GM11168 (cell line): ENCODE results near the gene CNOT1.
"Not testable (repeated sequence)": the region's sequence is repeated elsewhere in the genome, so short reads cannot be mapped to it uniquely, and the experiment has no call there.

ENCODE experiments used
- in situ Hi-C: fragments of 300-500 bp; cut with MboI; formaldehyde crosslinking; loops from one replicate; pipeline ENCODE4 v1.12.0; 2022; ENCODE audit warnings: low sequenced_read_pairs; ENCODE audit not compliant: unreplicated experiment

Gene CNOT1

DNA sequence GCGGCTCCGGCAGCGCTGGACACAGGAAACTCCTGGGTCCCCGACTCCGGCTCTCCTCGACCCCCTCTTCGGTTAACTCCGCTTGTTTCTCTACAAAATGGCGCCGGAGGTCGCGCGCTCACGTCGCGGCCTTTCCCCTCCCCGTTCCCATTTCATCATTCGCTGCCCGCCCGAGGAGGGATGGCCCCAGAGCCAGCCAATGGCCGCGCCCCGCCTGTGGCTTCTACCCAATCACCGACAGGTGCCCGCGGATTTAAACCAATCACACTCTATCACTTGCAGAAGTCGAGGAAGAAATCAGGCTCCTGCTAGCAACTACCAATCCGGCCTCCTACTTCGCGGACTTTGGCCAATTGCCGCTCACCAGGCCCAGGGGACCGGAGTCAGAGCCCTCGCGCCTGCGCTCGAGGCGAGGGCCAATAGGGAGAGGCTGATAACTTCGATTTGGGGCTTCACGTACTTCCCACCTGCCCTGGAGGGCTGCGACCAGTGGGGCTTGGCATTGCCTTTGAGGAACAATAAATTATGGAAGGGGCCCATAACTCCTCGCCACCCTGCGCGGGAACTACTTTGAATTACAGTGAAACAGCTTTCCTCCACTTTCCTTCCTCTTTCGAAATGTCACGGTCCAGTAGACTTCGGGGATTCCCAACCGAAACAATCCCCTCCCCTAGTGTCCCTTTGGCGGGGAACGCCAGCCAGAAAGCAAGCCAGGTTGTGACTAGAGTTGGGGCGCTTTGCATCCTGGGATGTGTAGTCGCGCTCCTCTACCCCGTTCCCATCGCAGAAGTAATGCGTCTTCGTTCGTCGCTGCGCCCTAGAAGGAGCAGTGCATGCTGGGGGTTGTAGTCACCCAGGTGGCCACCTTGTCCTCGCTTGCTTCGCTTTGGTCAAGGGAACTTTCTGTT lies at the start of gene CNOT1:
Gene CNOT1 (minus strand): TSS at position 94 of the 908 bp plus-strand sequence. CDS start 30,489 bp downstream, outside the sequence.
- in situ Hi-C loops, result no loop called here

DNA sequence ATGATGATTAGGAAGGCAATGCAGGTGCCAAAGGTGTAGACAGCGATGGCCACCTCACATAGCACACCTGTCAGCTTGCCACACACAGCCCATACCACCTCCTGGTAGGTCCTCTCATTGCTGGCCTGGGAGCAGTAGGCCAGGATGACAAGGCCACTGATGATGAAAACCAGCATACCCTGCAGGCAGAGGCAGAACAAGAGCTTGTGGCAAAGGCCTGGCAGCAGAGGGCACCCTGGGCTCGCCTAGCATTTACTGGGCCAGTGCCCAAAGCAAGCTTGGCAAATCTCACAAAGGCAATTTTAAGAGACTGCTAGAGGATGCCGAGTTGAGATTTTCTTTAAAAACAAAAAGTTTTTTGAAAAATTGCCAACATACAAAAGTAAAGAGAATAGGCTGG lies 49.1 kb upstream of the CNOT1 start:
- in situ Hi-C loops, result no loop called here

DNA sequence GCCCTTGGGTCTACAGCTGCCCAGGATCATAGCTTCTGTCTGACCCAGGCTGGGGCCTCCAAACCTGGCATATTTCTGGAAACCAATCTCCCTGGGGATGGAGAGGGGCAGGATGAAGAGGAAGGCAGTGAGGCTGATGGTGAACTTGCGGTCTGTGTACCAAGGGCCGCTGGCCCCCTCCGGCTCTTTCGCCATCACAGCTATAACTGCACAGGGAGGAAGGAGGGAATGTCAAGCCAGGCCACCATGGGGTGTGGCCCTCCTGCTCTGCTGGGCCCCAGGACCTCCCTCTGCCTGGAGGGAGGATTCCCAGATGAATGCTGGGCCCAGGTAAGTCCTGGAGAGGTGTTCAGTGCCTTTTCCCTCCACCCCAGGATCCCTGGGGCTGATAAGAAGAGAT lies 48.6 kb upstream of the CNOT1 start:
- in situ Hi-C loops, result no loop called here

DNA sequence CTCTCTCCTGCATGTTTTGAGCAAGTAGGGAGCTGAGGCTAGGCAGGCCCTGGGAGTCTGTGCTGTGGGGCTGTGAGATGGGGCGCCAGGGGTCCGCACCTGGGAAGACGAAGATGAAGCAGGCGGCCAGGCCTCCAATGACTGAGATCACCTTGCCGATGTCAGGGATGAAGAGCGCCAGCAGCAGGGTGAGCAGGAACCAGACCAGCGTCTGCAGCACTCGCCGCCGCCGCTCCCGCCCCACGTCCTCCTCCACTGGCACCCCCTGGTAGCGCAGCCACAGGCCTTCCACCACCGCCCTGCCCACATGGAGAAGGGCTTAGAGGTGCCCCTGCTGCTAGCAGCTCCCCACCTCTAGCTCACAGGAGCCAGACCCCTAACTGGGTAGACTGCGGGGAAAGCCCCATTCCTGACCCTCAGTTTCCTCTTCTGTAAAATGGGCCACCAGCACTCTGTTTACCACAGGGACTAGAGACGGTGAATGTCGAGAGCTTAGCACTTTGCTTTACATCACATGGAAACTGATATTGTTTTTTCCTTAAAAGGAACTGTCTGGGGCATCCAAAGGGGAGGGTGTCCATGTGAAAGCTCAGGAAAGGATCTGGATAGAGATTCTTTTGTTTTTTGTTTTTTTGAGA lies 41.4 kb upstream of the CNOT1 start:
- in situ Hi-C loops, result no loop called here

DNA sequence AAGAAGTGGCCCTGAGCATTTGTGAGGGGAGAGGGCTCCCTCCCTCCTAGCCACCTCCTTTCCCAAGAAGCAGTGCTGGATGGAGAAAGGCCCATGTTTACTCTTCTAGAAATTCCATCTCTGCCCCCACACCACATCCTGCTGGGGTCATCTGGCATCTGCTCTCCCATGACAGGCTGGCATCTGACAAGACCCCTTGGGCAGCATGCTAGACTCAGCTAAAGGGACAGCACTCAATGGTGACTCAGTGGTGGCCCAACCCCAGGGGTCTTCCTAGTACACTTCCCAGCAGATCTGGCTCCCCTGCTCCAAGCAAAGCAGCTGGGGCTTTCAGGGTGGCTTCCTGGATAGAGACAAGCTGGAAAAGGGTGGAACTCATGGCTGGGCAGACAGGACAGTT lies 40.6 kb upstream of the CNOT1 start:
- in situ Hi-C loops, result no loop called here

DNA sequence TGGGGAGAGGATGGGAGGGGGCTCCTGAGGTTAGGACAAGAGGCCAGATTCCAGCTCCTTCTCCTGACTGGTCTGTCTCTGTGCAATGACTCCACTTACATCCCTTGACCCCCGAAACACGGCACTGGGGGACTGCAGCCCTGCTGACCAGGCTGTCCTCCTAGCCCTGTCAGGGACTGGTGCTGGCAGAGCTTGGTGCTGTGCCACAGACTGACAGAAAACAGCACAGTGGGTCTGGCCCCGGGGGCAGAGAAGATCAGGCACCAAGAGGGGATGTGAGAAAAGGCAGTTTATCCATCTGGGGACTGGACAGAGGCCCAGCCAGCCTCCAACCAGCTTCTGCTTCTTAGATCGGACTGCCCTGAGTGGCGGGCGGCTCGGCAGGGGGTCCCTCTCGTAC lies 35.6 kb upstream of the CNOT1 start:
- in situ Hi-C loops, result no loop called here

DNA sequence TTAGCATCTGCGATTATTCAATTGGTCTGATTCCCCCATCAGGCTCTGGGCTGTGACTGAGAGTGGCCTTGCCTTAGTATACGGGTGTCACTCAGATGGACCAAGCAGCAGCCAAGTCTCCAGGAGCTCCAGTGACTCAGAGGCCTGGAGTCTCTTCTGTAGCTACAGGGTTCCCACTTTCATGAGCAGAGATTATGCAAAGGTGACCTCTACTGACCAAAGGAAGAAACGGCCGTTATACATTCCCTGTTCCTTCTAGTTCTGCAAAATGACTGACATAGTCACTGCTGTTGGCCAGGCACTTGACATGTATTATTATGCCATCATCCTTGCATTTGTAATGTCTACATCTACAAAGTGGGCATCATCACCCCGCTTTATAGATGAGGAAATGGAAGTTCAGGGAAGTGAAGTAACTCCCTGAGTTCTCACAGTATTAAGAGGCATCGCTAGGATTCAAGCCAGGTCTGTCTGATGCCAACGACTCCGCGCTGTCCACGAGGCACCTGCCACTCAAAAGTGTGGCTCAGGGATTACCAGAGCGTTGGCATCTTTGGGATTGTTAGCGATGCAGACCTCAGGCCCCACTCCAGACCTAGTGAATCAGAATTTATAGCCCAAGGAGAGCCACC lies 31.7 kb upstream of the CNOT1 start:
- in situ Hi-C loops, result no loop called here

DNA sequence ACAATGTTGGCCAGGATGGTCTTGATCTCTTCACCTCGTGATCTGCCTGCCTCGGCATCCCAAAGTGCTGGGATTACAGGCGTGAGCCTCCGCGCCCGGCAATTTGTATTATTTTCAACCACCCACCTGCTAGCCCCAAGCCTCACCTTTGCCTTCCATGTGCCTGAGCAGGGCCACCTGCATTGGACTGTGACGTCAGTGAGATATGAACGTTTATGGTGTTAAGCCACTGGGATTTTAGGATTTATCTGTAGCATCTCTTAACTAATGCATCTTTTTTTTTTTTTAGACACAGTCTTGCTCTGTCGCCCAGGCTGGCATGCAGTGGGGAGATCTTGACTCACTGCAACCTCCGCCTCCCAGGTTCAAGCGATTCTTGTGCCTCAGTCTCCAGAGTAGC lies 30.3 kb upstream of the CNOT1 start:
- in situ Hi-C loops, result not testable (repeated sequence)

DNA sequence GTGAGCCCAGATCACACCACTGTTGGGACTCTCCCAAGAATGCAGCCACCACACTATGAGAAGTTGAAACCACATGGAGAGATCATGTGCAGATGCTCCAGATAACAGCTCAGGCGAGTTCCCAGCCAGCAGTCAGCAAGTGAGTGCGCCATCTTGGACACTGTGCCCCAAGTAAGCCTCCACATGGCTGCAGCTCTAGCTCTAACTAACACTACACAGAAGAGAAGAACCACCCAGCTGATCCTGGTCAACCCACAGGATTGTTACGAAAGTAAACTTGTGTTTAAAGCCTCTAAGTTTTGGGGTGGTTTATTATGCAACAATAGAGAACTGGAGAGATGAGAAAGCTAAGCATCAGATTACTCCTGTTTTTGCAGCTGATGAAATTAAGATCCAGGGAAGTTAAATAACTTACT lies 29.2 kb upstream of the CNOT1 start:
- in situ Hi-C loops, result no loop called here

DNA sequence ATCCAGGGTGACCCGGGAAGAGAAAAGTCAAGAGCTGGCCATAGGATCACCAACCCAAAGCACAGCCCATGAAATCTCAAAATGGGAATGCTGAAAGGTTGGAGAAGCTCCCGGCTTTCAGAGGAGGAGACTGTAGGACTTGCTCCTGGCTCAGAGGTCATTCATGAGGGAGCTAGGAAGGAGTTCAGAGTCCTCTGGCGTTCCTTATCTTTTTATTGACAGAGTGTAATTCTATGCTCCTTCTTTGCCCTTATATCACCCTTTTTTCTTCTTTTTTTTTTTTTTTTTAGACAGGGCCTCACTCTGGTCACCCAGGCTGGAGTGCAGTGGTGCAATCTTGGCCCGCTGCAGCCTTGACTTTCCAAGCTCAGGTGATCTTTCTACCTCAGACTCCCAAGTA lies 27.3 kb upstream of the CNOT1 start:
- in situ Hi-C loops, result no loop called here

DNA sequence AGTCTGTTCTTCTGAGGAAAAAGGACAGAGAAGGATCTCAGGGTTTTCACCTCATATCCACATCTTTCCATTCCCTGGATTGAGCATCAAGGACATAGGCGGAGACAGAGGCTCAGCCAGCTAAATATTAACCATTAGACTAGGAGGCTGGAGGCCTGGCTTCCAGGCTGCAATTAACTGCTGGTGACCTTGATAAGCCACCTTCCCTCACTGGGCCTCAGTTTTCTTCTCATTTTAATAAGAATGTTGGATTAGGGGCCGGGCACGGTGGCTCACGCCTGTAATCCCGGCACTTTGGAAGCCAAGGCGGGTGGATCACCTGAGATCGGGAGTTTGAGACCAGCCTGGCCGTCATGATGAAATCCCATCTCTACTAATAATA lies 25.6 kb upstream of the CNOT1 start:
- in situ Hi-C loops, result no loop called here

DNA sequence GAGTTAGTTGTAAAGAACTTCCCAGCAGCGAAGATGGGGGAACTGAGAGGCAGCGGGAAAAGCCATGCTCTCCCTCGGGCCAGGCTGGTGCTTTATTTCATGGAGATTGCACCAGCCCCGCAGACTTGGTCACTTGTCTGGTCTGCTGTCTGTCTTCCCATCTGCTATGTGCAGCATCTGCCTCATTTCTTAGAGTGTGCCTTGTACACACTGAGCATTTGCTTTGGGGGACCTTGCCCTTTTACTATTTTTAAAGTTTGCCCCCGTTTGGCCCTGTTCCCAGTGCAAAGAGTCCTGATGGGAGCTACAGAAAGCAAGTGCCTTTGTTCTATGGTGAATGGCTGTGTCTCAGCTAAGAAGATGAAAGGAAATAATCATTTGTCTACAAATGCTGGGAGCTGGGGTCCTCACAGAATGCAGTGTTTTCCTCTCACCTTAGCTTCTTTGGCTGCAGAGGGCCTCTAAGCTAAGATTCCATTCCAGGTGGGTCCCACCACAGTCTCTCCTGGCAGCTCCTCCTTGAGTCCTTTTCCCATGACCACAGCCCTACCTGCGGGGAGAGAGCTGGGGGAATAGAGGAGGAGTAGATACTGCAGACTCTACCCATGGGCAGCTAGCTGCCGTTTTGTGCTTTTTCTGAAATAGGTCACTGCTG lies 25.1 kb upstream of the CNOT1 start:
- in situ Hi-C loops, result no loop called here

DNA sequence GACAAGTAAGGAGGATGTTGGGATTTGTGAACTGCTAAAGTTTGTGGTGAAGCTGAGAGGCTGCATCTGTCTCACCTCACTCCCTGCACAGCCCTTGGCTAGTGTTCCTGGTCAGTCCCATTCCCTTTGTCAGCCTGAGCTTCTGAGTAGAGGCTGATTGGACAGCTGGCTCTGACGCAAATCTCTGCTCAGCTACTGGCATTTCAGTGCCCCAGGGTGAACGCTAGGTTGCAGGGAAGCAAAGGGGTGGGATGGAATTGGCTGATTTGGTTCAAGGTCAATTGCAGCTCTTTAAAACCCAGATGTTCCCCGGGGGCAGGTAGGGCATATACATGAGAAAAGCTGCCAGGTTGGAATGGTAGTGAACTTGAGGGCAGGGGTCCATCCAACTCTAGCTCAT lies 23.1 kb upstream of the CNOT1 start:
- in situ Hi-C loops, result no loop called here

DNA sequence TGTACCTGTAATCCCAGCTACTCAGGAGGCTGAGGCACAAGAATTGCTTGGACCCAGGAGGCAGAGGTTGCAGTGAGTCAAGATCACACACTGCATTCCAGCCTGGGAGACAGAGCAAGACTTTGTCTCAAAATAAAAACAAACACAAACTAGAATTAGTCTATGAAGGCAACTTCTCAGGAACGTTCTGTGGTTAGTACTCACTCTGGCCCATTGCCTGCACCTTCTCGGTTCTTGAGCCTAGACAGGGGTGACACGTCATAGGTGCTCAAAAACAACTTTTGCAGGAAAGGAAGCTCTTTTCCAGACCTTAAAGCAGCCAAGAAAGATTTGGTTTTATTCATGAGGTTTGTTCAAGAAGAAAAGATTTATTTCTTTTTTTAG lies 22.3 kb upstream of the CNOT1 start:
- in situ Hi-C loops, result no loop called here

DNA sequence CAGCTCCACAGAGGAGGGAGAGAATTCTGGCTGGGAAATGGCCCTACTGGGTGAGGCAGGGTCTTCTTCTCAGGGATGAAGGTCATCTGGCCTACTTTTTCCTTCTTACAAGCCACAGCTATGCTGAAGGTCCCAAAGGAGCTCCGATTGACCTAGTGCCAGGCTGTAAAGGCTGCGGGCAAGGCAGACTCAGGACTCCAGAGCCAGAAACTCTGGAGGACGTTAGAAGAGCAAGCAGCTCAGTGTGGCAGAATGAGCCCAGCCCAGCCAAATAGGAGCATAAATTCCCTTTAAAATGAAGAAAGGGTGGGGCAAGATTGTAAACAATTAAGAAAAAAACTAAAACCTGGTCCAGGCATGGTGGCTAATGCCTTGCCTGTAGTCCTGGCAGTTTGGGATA lies 20.1 kb upstream of the CNOT1 start:
- in situ Hi-C loops, result no loop called here

DNA sequence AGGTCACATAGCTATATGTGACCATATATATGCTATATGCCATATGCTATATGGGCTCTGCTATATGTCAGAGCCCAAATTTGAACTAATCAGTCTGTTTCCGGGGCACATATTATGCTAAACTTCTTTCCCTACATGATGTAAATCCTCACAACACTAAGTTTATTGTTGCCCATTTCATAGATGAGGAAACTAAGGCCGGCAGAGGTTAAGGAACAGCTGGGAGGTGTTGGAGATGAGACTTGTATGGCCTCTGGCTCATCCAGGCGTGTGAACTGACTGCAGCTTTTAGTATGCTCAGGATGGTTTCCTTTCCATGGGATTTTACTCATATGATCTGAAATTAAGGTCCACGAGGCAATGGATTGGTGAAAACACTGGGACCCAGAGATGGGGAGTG lies 17.5 kb upstream of the CNOT1 start:
- in situ Hi-C loops, result no loop called here

DNA sequence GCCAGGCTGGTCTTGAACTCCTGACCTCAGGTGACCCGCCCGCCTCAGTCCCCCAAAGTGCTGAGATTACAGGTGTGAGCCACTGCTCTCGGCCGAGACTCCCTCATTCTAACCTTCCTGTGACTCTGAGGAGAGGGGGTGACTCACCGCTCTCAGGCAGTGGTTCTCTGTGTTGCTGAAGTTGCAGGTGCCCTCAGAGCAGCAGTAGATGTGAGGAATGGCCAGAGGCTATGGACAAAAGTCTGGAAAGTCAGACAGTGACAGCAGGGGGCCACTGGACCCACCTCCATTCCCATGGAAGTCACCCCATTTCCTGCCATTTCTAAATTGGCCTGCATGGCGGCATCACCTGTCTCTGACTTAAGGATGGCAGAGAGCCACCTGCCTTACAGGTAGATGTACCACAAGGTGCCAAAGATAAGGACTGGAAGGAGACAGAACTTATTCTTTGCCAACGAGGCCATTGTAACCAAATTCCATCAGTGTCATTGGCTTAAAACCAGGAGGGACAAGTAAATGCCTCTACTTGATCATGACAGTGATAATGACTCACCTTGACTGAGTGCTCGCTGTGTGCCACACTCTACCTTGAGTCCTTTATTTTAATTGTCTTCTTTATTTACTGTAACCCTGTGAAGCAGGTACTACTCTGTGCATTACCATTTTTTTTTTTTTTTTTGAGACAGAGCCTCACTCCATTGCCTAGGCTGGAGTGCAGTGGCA lies 15.3 kb upstream of the CNOT1 start:
- in situ Hi-C loops, result no loop called here

DNA sequence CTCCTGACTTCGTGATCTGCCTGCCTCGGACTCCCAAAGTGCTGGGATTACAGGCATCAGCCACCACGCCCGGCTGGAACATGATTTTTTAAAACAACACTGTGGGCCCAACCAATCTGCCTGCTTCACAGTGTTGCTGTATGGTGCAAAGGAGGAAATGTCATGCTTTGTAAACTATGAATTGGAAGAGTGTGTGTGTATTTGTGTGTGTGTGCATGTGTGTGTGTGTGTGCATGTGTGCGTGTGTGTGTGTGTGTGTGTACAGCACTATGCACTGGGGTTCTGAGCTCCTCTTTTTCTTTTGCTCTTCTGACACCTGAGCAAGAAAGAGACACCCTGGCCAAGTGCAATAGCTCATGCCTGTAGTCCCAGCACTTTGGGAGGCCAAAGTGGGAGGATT lies 14.5 kb upstream of the CNOT1 start:
- in situ Hi-C loops, result no loop called here

DNA sequence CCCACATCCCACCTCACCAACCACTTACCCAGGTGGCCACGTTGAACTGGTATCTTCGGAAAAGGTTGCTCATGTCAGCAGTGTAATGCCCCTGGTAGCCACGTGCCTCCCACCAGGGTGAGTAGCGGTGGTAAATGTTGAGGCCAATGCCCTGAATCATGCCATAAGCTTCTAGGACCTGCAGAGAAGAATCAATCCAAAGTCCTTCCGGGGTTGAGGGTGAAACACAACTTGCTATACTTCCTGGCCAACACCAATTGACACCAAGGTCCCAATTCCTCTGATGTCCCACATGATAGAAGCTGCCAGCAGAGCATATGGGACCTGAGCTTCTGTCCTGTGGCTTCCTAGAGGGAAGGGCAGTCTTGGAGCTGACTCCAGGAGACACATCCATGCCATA lies 11.3 kb upstream of the CNOT1 start:
- in situ Hi-C loops, result no loop called here

DNA sequence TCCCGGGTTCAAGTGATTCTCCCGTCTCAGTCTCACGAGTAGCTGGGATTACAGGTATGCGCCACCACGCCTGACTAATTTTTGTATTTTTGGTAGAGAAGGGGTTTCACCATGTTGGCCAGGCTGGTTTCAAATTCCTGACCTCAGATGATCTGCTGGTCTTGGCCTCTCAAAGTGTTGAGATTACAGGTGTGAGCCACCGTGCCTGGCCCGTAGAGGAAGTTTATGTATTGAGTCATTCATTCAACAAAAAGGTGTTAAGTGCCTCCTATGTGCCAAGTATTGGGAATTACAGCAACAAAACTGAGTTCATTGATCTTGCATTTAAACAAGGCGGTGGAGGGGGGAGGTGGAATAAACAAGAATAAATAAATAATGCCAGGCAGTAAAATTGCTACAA lies 10.2 kb upstream of the CNOT1 start:
- in situ Hi-C loops, result no loop called here
